TTC549 (cell line): Measurements from ENCODE around the gene OTUD3.
A peak's percentile ranks its signal among the peaks of the same experiment; 100 is the strongest.
"Not testable (repeated sequence)": the region's sequence is repeated elsewhere in the genome, so short reads cannot be mapped to it uniquely, and the experiment has no call there.

ENCODE experiments used
- FAIRE-seq: peaks from 2 replicates; lab custom pipeline; 2012; peaks lifted over from hg19 to GRCh38; lab: Jason Lieb, UNC

The OTUD3 gene

GRCh38 chr1:19869453-19869852 is 12.7 kb upstream of the OTUD3 start:
- not testable (repeated sequence) for FAIRE-seq

- no peak for FAIRE-seq
Measured at GRCh38 chr1:19869929-19870328, 12.3 kb upstream of the OTUD3 start.

DNA sequence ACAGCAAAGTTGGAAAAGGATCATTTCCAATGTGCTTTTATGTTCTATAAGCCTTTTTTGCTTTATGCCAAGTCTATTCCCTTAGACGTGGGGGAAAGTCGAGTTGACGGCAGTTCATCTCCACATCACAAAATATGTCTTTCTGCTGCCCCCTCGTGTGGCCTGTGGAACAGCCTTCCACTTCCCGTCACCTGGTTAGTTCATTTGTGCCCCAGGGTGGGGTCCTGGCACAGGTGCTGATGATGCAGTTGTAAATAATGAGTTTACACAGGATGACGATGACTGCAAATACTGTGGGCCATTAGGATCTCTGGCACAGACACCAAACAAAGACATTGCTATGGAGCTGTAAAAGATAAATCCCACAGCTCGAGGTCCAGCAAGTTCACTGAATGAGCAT is 10.0 kb upstream of the OTUD3 start:
- no peak for FAIRE-seq

DNA sequence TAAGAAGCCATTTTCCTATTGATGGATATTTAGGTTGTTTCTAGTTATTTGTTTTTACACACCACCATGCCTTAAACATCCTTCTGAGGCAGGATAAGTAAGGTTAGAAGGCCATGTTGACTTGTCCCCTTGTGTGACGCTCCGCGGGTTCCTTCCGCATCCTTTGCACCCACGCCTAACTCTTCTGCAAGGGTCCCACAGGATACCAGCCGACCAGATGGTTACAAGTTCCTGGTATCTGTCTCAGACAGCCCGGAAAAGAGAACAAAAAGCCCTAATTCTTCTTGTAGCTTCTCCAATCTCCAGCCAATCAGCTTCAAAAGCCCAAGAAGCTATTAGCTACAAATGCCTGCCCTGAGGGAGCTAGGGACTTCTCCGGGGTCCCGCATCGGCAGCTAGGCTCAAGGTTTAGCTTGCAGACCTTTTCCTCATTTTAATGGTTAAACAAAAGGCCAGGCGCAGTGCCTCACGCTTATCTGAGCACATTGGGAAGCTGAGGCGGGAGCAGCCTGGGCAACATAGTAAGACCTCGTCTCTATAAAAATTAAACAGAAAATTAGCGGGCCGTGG is 4.9 kb upstream of the OTUD3 start:
- no peak for FAIRE-seq

GRCh38 chr1:19877821-19878636 is 4.2 kb upstream of the OTUD3 start:
- FAIRE-seq, result no peak

GRCh38 chr1:19878637-19878985 is 3.6 kb upstream of the OTUD3 start:
- FAIRE-seq, result no peak

DNA sequence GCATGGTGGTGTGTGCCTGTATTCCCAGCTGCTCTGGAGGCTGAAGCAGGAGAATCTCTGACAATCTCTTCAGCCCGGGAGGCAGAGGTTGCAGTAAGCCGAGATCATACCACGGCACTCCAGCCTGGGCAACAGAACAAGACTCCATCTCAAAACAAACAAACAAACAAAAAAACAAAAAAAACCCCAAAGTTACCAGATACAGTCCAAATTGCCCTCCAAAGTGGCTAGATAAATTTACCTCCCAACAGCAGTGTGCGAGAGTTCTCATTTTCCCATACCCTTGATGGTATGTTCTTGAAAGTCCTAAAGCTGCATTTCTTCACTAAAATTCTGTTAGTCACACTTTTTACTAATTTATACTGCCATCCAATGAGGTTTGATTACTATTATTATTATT is 3.0 kb upstream of the OTUD3 start:
- FAIRE-seq, result no peak

GRCh38 chr1:19879661-19880060 is 2.5 kb upstream of the OTUD3 start:
- no peak for FAIRE-seq

GRCh38 chr1:19880841-19881240 is 1.4 kb upstream of the OTUD3 start:
- FAIRE-seq, result not testable (repeated sequence)

DNA sequence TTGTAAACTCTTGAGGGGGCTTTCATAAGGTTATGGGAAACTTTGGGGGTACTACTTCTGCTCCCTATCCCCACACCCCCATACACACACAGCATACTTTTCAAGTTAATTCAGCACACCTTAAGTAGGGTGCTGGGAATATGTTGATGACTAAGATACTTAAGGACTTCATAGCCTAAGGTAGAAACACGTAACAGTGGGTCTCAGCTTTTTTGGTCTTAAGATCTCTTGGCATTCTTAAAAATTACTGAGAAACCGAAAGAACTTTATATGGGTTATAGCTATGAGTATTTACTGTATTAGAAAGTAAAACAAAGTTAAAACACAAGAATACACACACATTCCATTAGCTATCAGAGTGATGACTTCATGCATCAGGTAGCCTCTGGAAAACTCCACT is 2.1 kb downstream of the OTUD3 start:
- no peak for FAIRE-seq

DNA sequence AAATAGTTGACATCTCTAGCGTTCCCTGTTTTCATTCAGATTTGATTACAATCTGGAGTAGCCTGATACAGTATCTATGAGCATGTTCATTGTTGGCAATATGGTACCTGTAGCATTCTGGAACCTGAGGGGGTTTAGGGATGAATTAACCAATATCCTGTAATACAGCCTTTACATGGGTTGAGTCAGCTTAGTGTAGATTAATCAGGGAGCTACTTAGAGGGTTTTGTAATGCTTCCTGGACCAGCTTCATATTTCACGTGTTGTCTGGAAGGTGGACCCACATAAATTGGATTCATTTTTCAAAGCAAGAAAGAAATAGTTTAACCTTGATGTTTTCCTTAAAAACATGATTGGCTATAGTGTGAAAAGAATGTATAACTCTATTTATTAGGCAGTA is 3.6 kb downstream of the OTUD3 start:
- no peak for FAIRE-seq

DNA sequence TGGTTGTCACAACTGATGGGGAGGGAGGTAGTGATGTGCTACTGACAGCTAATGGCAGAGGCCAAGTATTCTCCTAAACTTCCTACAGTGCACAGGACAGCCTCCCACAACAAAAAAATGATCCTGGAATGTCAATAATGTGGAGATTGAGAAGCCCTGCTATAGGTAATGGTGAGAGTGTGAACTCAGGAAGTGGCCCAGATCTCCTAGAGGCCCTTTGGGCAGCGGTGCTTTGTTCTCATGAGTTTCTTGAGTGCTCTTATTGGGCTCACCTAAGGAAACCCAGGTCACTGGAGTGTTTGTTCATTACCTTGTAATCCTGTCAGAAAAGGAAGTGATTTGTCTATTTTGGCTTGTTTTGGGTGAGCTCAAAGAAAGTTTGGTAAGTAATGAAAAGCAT is 5.9 kb downstream of the OTUD3 start:
- FAIRE-seq, result no peak

- no peak for FAIRE-seq
Measured at GRCh38 chr1:19889656-19890055, 7.5 kb downstream of the OTUD3 start.

GRCh38 chr1:19892129-19892528 is 9.9 kb downstream of the OTUD3 start:
- FAIRE-seq, result no peak

- FAIRE-seq, result no peak
Measured at GRCh38 chr1:19892628-19893168, 10.5 kb downstream of the OTUD3 start.

GRCh38 chr1:19893687-19894086 is 11.5 kb downstream of the OTUD3 start:
- no peak for FAIRE-seq

DNA sequence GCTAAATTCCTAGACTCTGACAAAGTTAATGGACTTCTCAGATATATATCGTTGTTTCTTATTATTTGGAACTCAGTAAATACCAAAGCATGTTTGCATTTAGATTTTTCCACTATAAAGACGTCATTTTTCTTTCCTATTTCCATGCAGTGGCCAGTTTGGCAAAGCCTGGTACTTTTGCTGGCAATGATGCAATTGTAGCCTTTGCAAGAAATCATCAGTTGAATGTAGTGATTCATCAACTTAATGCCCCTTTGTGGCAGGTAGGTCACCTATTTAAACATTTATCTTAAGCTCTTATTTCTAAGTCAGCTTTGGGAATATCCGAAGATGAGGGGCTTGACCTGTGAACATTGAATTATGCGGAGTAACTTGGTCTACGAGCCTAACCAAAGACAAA is 12.0 kb downstream of the OTUD3 start:
- no peak for FAIRE-seq

GRCh38 chr1:19901653-19902052 is 19.5 kb downstream of the OTUD3 start:
- no peak for FAIRE-seq

DNA sequence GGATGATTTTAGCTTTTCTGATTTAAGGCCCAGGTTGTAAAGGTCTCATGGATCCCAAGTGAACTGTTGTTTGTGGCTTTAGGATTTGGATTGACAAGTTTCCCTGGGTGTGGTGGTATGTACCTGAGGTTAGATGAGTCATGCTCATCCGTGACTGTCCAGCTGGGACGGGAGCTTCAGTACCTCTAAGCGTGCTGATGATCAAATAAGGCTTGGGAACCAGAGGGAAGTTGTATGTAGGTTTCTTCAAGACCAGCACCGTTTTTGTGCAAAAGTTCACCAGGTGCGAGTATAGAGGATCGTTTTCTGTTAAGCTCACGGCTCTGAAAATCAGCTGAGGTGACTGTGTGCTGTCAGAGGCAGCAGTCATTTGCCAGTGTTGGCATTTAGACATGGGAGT is 21.4 kb downstream of the OTUD3 start:
- FAIRE-seq, result no peak

- no peak for FAIRE-seq
Measured at GRCh38 chr1:19907456-19907855, 25.3 kb downstream of the OTUD3 start.

DNA sequence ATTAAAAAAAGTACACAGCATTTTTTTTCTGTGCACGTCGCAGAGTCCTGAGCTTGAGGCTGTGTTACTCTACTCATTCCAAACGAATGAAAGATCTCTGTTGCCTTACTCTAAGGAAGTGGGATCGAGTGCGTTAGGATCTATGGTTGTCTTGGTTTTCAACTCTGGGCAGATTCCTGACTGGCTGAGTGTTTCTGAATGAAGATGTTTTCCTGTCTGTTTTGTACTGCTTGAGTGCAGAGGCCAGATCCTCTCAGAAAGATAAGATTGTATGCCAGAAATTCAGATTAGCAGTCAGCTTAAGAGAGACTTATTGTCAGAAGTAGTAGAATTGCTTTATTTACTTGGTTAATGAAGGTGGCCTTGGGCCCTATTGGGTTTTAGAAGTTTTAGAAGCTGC is 27.2 kb downstream of the OTUD3 start:
- FAIRE-seq, result no peak

- no peak for FAIRE-seq
Measured at GRCh38 chr1:19909971-19910370, 27.8 kb downstream of the OTUD3 start.

- FAIRE-seq, result no peak
Measured at GRCh38 chr1:19910650-19911049, 28.5 kb downstream of the OTUD3 start.

DNA sequence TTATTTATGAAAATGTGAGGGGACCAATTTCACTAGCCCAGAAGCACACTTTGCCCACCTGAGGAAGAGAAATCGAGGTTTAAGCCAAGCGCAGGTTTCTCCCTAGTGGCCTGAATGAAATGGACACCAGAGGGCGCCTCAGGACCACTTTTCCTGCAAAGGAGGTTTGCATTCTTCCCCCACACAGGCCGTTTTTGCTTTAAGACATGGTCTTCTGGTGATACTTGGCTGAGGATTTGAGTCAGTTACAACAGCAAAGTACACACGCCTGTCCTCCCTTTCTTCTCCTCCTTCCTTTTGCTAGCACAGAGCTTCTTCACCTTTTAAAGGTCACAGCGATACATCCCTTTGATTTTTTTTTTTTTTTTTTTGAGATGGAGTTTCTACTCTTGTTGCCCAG is 35.9 kb downstream of the OTUD3 start:
- FAIRE-seq, result peak; percentile 76
